Inflammatory macrophage (primary cell): ENCODE measurements around the gene DUOX1.

Experiments used
- DNase-seq, 2 donors: peaks; one replicate each; pipeline ENCODE4 v3.0.0-alpha.2; 2020 to 2022

DUOX1 gene

GRCh38 chr15:45168751-45169551 is 39.2 kb downstream of the DUOX1 start:
- no peak for DNase-seq

- no peak for DNase-seq
These were observed 40.0 kb downstream of the DUOX1 start for GRCh38 chr15:45169608-45170480.

- no peak for DNase-seq
These were observed 42.1 kb downstream of the DUOX1 start for GRCh38 chr15:45171912-45172311.

- DNase-seq, result no peak
These were observed 44.3 kb downstream of the DUOX1 start for GRCh38 chr15:45174069-45174468.

- no peak for DNase-seq
These were observed 44.8 kb downstream of the DUOX1 start for GRCh38 chr15:45174577-45174976.

GRCh38 chr15:45177285-45177684 is 47.5 kb downstream of the DUOX1 start:
- no peak for DNase-seq

- DNase-seq, result no peak
These were observed 49.6 kb downstream of the DUOX1 start for GRCh38 chr15:45179221-45179985.

- DNase-seq, result peak in 1 of 2 donors; percentile 51
These were observed 50.4 kb downstream of the DUOX1 start for GRCh38 chr15:45180201-45180600.

- DNase-seq, result no peak
These were observed 51.0 kb downstream of the DUOX1 start for GRCh38 chr15:45180648-45181436.

GRCh38 chr15:45181491-45182285 is 51.9 kb downstream of the DUOX1 start:
- DNase-seq, result peak in 1 of 2 donors; percentile 20

GRCh38 chr15:45182996-45183395 is 53.2 kb downstream of the DUOX1 start:
- no peak for DNase-seq

- no peak for DNase-seq
These were observed 53.7 kb downstream of the DUOX1 start for GRCh38 chr15:45183511-45183910.

GRCh38 chr15:45184562-45185041 is 54.8 kb downstream of the DUOX1 start:
- DNase-seq, result no peak

- DNase-seq, result no peak
These were observed 55.4 kb downstream of the DUOX1 start for GRCh38 chr15:45185069-45185779.

- DNase-seq, result no peak
These were observed 56.3 kb downstream of the DUOX1 start for GRCh38 chr15:45185903-45186770.

- no peak for DNase-seq
These were observed 57.2 kb downstream of the DUOX1 start for GRCh38 chr15:45186771-45187577.

GRCh38 chr15:45187578-45187893 is 57.7 kb downstream of the DUOX1 start:
- DNase-seq, result no peak
